Activated CD4-positive, alpha-beta T cell treated with anti-CD3 and anti-CD28 coated beads, Interleukin-2, amount 10 ng/mL, durations not matched to agents 7 days and 5 days (primary cell): ENCODE data around the gene DRAP1. TPM values are rescaled to one million over a fixed set of nuclear protein-coding genes. Genes with fewer than 3 reads are reported as not detected.
A peak's percentile ranks its signal among the peaks of the same experiment; 100 is the strongest.
"Not testable (repeated sequence)": the region's sequence is repeated elsewhere in the genome, so short reads cannot be mapped to it uniquely, and the experiment has no call there.

Source experiments
- CTCF ChIA-PET: fragments of 350-600 bp; sonication (Branson Sonifier 250); formaldehyde crosslinking; loops from one replicate; lab custom pipeline; 2021; ENCODE audit warnings: antibody characterized with exemption; lab: Charles Lee
- POLR2A ChIA-PET: fragments of 350-600 bp; sonication (Branson Sonifier 250); formaldehyde crosslinking; loops from one replicate; lab custom pipeline; 2021; ENCODE audit warnings: antibody characterized with exemption; lab: Charles Lee
- DNase-seq: peaks from one replicate; pipeline ENCODE4 v3.0.0-alpha.2; 2020
- H3K27ac Mint-ChIP-seq: one replicate; pipeline ENCODE4 v1.8.0; 2021; ENCODE audit warnings: mild to moderate bottlenecking, moderate library complexity, mixed read lengths
- H3K27me3 Mint-ChIP-seq: one replicate; pipeline ENCODE4 v1.8.0; 2021; ENCODE audit warnings: mixed read lengths
- H3K36me3 Mint-ChIP-seq: one replicate; pipeline ENCODE4 v1.8.0; 2021; ENCODE audit warnings: low read depth, mixed read lengths
- H3K4me1 Mint-ChIP-seq: one replicate; pipeline ENCODE4 v1.8.0; 2021; ENCODE audit warnings: mixed read lengths
- H3K4me3 Mint-ChIP-seq: one replicate; pipeline ENCODE4 v1.8.0; 2021; ENCODE audit warnings: mild to moderate bottlenecking, moderate library complexity, mixed read lengths
- H3K9me3 Mint-ChIP-seq: one replicate; pipeline ENCODE4 v1.8.0; 2021; ENCODE audit warnings: mixed read lengths
- total RNA-seq, 2 experiments: library from RNA; stranded (reverse); gene quantifications; one replicate each; pipeline ENCODE4 v1.2.3, GENCODE V29; 2021

Gene DRAP1
- total RNA-seq, 2 experiments from 2014 or later: 190 to 218 TPM

DNA sequence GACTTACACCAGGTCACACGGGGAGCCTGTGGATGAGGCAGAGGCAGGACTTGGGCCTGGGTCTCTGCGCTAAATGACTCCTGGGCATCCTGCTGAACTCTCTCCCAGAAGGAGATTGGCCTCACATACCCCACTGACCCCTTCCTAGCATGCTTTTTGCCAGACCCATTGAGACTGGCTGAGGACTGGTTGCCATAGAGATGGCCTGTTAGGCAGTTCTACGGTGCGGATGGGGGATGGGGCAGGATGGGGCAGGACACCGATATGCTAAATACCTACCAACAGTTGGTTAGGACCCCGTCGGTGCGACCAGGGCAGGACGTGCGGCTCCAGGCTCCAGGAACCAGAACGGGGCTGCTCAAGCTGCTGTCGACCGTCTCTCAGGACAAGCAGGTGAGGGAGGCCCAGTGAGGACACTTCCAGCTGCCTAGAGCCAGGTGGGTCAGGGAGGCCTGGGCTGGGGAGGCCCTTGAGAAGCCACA, 26.2 kb downstream of the DRAP1 start, which contains the start of gene TSGA10IP:
Gene TSGA10IP, plus strand, starts transcription at position 51 of the 482 bp plus-strand sequence. Its CDS starts 196 bp downstream, at position 247.
- CTCF ChIA-PET: interaction anchor here (1.1 kb wide), 1 partner anchor 13 kb away, joined by 3 read pairs; no protein-coding TSS in a partner anchor
- H3K4me3 Mint-ChIP-seq: no peak within 1 kb of the TSS
- H3K27ac Mint-ChIP-seq: no peak within 1 kb of the TSS
- H3K4me1 Mint-ChIP-seq: peaks cover 3% of the 10 kb centered on the region
- no peak for DNase-seq
- no peaks in the 10 kb centered on the region for H3K9me3 Mint-ChIP-seq
- POLR2A ChIA-PET: no interaction called here
- peaks cover 12% of the 10 kb centered on the region for H3K27me3 Mint-ChIP-seq
- H3K36me3 Mint-ChIP-seq: no peaks in the 10 kb centered on the region

DNA sequence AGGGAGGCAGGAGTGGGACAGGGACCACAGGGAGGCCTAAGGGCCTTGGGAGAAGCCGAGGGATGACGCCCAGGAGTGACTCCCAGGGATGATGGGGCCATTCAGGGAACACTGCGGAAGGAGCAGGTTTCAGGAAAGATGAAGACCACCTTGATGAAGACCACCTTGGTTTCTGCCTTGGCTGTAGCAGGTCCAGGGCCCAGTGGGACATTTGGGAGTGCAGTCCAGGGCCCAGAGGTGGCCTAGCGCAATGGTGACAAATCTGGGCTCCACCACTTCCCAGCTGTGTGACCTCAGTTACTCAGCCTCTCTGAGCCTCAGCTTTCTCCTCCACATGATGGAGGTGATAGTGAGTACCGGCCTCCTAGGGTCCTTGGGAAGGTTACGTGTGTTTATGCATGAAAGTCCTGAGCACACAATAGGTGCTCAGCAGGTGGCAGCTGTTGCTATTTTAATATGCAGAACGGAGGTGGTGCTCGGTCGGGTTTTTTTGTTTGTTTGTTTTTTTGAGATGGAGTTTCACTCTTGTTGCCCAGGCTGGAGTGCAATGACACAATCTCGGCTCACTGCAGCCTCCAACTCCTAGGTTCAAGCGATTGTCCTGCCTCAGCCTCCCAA, 26.8 kb downstream of the DRAP1 start:
- H3K4me1 Mint-ChIP-seq: peaks cover 3% of the 10 kb centered on the region
- H3K9me3 Mint-ChIP-seq: no peaks in the 10 kb centered on the region
- no peak overlapping the region for H3K4me3 Mint-ChIP-seq
- no peak overlapping the region for H3K27ac Mint-ChIP-seq
- peaks cover 15% of the 10 kb centered on the region for H3K27me3 Mint-ChIP-seq
- no peak for DNase-seq
- H3K36me3 Mint-ChIP-seq: no peaks in the 10 kb centered on the region
- ChIA-PET CTCF (interaction anchor here (1.1 kb wide), 1 partner anchor 14 kb away, joined by 3 read pairs; no protein-coding TSS in a partner anchor), POLR2A (no interaction called here)

DNA sequence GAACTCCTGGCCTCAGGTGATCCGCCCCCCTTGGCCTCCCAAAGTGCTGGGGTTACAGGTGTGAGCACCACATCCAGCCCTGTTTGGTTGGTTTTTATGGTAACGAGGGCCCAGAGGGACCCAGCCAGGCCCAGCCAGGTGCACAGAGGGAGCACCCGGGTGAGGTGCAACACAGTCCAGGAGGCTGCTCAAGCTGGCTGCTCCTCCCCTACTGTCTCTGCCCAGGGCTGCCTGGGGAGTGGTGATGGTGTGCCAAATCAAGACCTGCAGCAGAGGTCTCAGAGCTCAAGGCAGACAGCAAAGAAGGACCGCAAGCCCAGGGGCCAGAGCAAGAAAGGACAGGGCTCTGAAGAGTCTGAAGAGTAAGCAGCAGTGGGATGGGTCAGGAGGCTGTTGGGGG, 27.4 kb downstream of the DRAP1 start:
- peaks cover 11% of the 10 kb centered on the region for H3K27me3 Mint-ChIP-seq
- no peak overlapping the region for H3K4me3 Mint-ChIP-seq
- POLR2A ChIA-PET: no interaction called here
- H3K36me3 Mint-ChIP-seq: no peaks in the 10 kb centered on the region
- H3K27ac Mint-ChIP-seq: no peak overlapping the region
- CTCF ChIA-PET: interaction anchor here (1.1 kb wide), 2 partner anchors 14 to 43 kb away, joined by 3 read pairs; no protein-coding TSS in a partner anchor
- no peak for DNase-seq
- peaks cover under 1% of the 10 kb centered on the region for H3K4me1 Mint-ChIP-seq
- H3K9me3 Mint-ChIP-seq: no peaks in the 10 kb centered on the region

DNA sequence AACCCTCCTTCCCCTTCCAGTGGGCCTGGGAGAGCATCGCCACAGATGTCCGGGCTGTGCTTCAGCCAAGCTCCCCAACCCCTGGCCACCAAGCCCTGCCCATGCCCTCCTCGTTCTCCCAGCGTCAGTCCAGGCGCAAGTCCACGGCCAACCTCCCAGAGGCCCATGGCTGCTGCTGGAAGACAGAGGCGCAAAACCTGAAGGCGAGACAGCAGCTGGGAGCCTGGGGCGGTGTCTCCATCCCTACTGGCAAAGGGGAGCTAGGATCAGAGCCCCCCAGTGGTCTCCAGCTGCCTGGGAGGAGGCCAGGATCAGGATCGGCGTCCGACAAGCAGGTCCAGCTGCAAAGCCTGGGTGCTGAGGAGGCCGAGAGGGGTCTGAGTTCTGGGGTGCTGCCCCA, 27.9 kb downstream of the DRAP1 start:
- ChIA-PET CTCF (interaction anchor here (1.1 kb wide), 1 partner anchor 43 kb away, joined by 3 read pairs; no protein-coding TSS in a partner anchor), POLR2A (no interaction called here)
- Mint-ChIP-seq H3K36me3 (no peaks in the 10 kb centered on the region), H3K4me3 (no peak overlapping the region), H3K27me3 (peaks cover 13% of the 10 kb centered on the region), H3K4me1 (no peaks in the 10 kb centered on the region), H3K9me3 (no peaks in the 10 kb centered on the region), H3K27ac (no peak overlapping the region)
- no peak for DNase-seq

DNA sequence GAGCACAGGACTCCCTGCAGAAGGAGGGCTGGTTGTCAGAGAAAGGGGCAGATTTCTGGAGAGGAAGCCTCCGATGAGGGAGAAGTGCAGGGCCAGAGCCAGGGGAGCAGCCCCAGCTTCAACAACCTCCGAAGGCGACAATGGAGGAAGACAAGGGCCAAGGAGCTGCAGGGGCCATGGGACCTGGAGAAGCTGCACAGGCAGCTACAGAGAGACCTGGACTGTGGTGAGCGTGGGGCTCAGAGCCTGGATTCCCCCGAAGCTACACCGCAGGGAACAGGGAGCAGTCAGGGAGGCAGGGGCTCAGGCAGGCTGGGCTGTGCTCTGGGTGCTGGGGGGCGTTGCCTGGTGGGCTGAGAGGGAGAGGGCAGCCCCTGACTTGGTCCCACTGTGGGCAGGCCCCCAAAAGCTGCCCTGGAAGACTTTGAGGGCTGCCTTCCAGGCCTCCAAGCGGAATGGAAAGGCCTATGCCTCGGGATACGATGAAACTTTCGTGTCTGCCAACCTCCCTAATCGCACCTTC, 28.4 kb downstream of the DRAP1 start:
- Mint-ChIP-seq H3K4me1 (no peaks in the 10 kb centered on the region), H3K27ac (peak overlapping the region; percentile 31), H3K27me3 (peaks cover 14% of the 10 kb centered on the region), H3K36me3 (no peaks in the 10 kb centered on the region), H3K9me3 (no peaks in the 10 kb centered on the region), H3K4me3 (no peak overlapping the region)
- ChIA-PET CTCF (interaction anchor here (1.1 to 1.9 kb wide), 3 partner anchors 42 to 88 kb away, joined by 3 to 9 read pairs (median 3); partner anchors contain the start of gene MUS81), POLR2A (no interaction called here)
- DNase-seq: no peak

DNA sequence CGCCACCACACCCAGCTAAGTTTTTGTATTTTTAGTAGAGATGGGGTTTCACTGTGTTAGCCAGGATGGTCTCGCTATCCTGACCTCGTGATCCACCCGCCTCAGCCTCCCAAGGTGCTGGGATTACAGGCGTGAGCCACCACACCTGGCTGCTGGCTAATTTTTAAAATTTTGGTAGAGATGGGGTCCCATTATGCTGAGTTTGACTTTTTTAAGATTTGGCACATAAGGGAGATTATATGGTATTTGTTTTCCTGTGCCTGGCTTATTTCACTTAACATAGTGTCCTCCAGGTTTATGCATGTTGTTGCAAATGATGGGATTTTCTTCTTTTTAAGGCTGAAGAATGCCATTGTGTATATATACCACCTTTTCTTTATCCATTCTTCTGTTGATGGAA, 31.5 kb downstream of the DRAP1 start:
- H3K27ac Mint-ChIP-seq, H3K4me3 Mint-ChIP-seq, H3K36me3 Mint-ChIP-seq, H3K4me1 Mint-ChIP-seq, DNase-seq, H3K9me3 Mint-ChIP-seq, POLR2A ChIA-PET: not testable (repeated sequence)
- CTCF ChIA-PET: interaction anchor here (0.7 to 1.1 kb wide), 3 partner anchors 62 to 335 kb away, joined by 3 to 5 read pairs (median 3); partner anchors contain the start of gene FIBP
- H3K27me3 Mint-ChIP-seq: peaks cover 14% of the 10 kb centered on the region

DNA sequence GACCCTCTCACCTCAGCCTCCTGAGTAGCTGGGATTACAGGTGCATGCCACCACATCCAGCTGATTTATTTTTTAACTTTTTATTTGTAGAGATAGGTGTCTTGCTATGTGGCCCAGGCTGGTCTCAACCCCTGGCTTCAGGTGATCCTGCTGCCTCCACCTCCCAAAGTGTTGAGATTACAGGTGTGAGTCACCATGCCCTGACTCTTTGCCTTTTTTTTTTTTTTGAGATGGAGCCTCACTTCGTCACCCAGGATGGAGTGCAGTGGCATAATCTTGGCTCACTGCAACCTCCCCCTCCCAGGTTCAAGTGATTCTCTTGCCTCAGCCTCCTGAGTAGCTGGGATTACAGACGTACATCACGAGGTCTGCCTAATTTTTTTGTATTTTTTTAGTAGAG, 32.4 kb downstream of the DRAP1 start:
- H3K4me3 Mint-ChIP-seq, H3K27ac Mint-ChIP-seq, DNase-seq, H3K9me3 Mint-ChIP-seq, POLR2A ChIA-PET, H3K4me1 Mint-ChIP-seq, H3K36me3 Mint-ChIP-seq: not testable (repeated sequence)
- H3K27me3 Mint-ChIP-seq: peaks cover 14% of the 10 kb centered on the region
- CTCF ChIA-PET: interaction anchor here (0.8 to 1.1 kb wide), 3 partner anchors 23 to 63 kb away, joined by 3 read pairs; partner anchors contain the start of gene FIBP

DNA sequence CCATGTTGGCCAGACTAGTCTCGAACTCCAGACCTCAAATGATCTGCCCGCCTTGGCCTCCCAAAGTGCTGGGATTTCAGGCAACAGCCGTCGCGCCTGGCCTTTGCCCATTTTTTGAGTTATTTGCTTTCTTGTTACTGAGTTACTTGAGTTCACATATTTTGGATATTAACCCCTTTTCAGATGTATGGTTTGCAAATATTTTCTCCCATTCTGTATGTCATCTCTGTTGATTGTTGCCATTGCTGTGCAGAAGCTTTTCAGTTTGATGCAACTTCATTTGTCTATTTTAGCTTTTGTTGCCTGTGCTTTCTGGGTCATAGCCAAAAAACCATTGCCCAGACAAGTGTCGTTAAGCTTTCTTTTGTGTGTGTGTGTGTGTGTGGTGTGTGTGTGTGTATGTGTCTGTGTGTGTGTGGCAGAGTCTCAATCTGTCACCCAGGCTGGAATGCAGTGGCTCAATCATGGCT, 32.9 kb downstream of the DRAP1 start:
- CTCF ChIA-PET: interaction anchor here (1.0 to 1.4 kb wide), 2 partner anchors 24 to 64 kb away, joined by 3 to 6 read pairs; partner anchors contain the start of gene FIBP
- POLR2A ChIA-PET: no interaction called here
- Mint-ChIP-seq H3K27me3 (peaks cover 14% of the 10 kb centered on the region), H3K27ac (no peak overlapping the region), H3K4me1 (peaks cover 12% of the 10 kb centered on the region), H3K36me3 (no peaks in the 10 kb centered on the region), H3K9me3 (no peaks in the 10 kb centered on the region), H3K4me3 (no peak overlapping the region)
- DNase-seq: no peak

DNA sequence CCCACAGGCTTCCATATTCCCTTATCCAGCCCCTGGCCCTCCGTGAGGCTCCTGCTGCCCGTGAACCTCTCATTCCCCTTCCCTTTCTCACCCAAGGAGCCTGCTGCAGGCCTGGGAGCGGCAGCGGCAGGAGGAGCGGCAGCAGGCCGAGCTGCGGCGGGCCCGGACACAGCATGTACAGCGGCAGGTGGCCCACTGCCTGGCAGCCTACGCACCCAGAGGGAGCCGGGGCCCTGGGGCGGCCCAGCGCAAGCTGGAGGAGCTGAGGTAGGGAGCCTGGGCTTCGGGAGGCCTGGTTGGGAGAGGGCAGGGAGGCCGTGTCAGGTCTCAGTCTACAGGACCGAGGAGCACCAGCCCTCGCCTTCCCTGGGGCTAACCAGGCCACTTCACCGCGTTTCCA, 34.2 kb downstream of the DRAP1 start:
- Mint-ChIP-seq H3K9me3 (no peaks in the 10 kb centered on the region), H3K27ac (no peak overlapping the region), H3K4me1 (peaks cover 23% of the 10 kb centered on the region), H3K36me3 (no peaks in the 10 kb centered on the region), H3K4me3 (no peak overlapping the region), H3K27me3 (peaks cover 9% of the 10 kb centered on the region)
- ChIA-PET POLR2A (no interaction called here), CTCF (no interaction called here)
- no peak for DNase-seq

DNA sequence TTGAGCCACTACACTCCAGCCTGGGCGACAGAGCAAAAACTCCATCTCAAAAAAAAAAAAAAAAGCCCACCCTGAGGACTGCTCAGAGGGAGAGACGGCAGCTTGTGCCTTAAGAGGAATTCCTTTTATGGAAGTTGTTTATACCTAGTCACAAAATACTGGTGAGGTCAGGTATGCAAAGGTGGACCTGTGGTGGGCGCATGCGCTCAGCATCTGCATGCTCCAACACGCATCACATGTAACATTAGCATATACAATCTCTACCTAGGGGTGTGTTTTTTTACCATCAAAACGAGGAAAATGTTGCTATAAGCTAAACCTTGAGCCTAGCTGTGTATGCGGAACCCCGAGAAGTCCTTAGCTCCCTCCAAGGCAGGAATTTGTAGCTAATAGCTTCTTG, 35.5 kb downstream of the DRAP1 start:
- no peaks in the 10 kb centered on the region for H3K9me3 Mint-ChIP-seq
- POLR2A ChIA-PET: no interaction called here

DNA sequence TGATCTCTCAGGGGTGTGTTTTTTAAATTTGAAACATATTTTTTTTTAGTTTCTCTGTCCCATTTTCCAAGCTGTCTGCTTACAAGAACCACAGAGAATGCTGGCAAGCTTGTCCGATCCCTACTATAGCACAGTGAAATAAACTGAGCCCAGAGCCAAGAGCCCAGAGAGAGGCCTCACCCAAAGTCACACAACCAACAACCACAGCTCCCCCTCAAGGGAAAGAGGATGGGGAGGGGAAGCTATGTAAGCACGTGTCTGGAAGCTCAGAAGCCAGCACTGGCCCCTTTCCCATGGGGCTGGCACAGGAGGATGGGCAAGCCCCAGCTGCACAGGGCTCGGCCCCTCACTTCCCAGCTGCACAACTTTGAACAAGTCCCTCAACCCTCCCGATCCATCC, 39.1 kb downstream of the DRAP1 start:
- peak overlapping the region; percentile 84 for H3K27ac Mint-ChIP-seq
- H3K4me3 Mint-ChIP-seq: no peak overlapping the region
- no peaks in the 10 kb centered on the region for H3K27me3 Mint-ChIP-seq
- ChIA-PET CTCF (interaction anchor here (1.0 to 8.2 kb wide), 4 partner anchors 69 to 178 kb away, joined by 3 to 40 read pairs (median 5); partner anchors contain the start of genes AP5B1, CCDC85B, FIBP and MUS81), POLR2A (no interaction called here)
- H3K4me1 Mint-ChIP-seq: peaks cover 45% of the 10 kb centered on the region
- no peaks in the 10 kb centered on the region for H3K9me3 Mint-ChIP-seq
- H3K36me3 Mint-ChIP-seq: peaks cover 11% of the 10 kb centered on the region
- DNase-seq: no peak

More for the DNA sequence above, 35.5 kb downstream of the DRAP1 start:
- Mint-ChIP-seq H3K4me3 (no peak overlapping the region), H3K27ac (no peak overlapping the region), H3K4me1 (peaks cover 26% of the 10 kb centered on the region), H3K36me3 (no peaks in the 10 kb centered on the region), H3K27me3 (peaks cover 9% of the 10 kb centered on the region)
- no peak for DNase-seq
- CTCF ChIA-PET: interaction anchor here (1.0 to 1.4 kb wide), 4 partner anchors 20 to 95 kb away, joined by 3 to 5 read pairs (median 3); partner anchors contain the start of gene MUS81

DNA sequence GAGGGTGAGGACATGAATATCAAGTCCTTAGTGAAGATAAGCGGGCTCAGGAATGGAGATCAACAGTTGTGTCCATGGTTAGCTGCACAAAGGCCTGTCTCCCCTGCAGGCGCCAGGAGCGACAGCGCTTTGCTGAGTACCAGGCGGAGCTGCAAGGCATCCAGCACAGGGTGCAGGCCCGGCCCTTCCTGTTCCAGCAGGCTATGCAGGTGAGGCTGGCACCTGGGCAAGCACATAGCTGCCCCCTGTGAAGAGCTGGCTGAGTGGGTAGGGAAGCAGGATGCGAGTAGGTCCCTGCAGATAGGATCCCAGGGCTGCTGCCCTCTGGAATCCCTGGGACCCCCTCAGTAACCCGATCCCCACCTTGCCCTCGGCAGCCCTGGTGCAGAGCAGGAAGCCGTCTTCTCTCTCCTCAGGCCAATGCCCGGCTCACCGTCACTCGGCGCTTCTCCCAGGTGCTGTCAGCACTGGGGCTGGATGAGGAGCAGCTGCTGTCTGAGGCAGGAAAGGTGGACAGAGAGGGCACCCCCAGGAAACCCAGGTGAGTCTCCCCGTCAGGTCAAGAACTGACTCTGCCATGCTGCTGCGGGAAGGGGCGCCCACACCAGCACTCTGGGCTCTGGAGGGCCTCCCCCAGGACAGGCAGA, 39.7 kb downstream of the DRAP1 start:
- H3K27me3 Mint-ChIP-seq: no peaks in the 10 kb centered on the region
- peaks cover 51% of the 10 kb centered on the region for H3K4me1 Mint-ChIP-seq
- POLR2A ChIA-PET: no interaction called here
- peak overlapping the region; percentile 84 for H3K27ac Mint-ChIP-seq
- no peak overlapping the region for H3K4me3 Mint-ChIP-seq
- H3K36me3 Mint-ChIP-seq: peaks cover 12% of the 10 kb centered on the region
- no peak for DNase-seq
- CTCF ChIA-PET: interaction anchor here (1.0 to 8.2 kb wide), 4 partner anchors 69 to 178 kb away, joined by 3 to 40 read pairs (median 5); partner anchors contain the start of genes AP5B1, CCDC85B, FIBP and MUS81
- H3K9me3 Mint-ChIP-seq: no peaks in the 10 kb centered on the region
